ENCODE data around the gene ZSCAN21. TPM values are rescaled to one million over a fixed set of nuclear protein-coding genes. Genes with fewer than 3 reads are reported as not detected.

ZSCAN21 gene
- total RNA-seq, 2 experiments from 2014 or later, result 2.0 to 2.7 TPM

GRCh38 chr7:100022621-100023020 is 27.0 kb upstream of the ZSCAN21 start:
- Mint-ChIP-seq H3K4me3 (no peak overlapping the region), H3K27me3 (no peaks in the 10 kb centered on the region), H3K36me3 (ENCODE audit: low read depth) (peaks cover 66% of the 10 kb centered on the region), H3K9me3 (no peaks in the 10 kb centered on the region), H3K27ac (no peak overlapping the region), H3K4me1 (ENCODE audit: low read depth) (peaks cover 14% of the 10 kb centered on the region)
- CTCF ChIA-PET, result no interaction called here
- TF ChIP-seq, protein P1, sequence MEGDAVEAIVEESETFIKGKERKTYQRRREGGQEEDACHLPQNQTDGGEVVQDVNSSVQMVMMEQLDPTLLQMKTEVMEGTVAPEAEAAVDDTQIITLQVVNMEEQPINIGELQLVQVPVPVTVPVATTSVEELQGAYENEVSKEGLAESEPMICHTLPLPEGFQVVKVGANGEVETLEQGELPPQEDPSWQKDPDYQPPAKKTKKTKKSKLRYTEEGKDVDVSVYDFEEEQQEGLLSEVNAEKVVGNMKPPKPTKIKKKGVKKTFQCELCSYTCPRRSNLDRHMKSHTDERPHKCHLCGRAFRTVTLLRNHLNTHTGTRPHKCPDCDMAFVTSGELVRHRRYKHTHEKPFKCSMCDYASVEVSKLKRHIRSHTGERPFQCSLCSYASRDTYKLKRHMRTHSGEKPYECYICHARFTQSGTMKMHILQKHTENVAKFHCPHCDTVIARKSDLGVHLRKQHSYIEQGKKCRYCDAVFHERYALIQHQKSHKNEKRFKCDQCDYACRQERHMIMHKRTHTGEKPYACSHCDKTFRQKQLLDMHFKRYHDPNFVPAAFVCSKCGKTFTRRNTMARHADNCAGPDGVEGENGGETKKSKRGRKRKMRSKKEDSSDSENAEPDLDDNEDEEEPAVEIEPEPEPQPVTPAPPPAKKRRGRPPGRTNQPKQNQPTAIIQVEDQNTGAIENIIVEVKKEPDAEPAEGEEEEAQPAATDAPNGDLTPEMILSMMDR (IDR thresholded peaks at IDR 0.05), result no peak
- POLR2A ChIA-PET, result interaction anchor here (0.6 kb wide), 1 partner anchor 1056 kb away, joined by 3 read pairs; no protein-coding TSS in a partner anchor
- Histone ChIP-seq H3K27me3 (ENCODE audit: control insufficient read depth in 1 of 2, insufficient read depth in 2 of 2, low read length in 2 of 2) (no peaks in the 10 kb centered on the region), H3K9me3 (ENCODE audit: control insufficient read depth in 1 of 2, insufficient read depth in 1 of 2, low read length in 2 of 2) (no peaks in the 10 kb centered on the region), H3K27ac (ENCODE audit: low read depth in 1 of 2, low read length in 2 of 2) (no peak overlapping the region), H3K4me1 (ENCODE audit: insufficient read depth, low read length) (peaks cover 13% of the 10 kb centered on the region), H3K4me3 (ENCODE audit: low read length) (no peak overlapping the region), H3K36me3 (ENCODE audit: insufficient read depth, low read length) (peaks cover 48% of the 10 kb centered on the region)
- intact Hi-C loops (cut with DNase I, micrococcal nuclease), result no loop called here
- no peak for ATAC-seq (ENCODE audit: poor library complexity)
- no peak for DNase-seq

DNA sequence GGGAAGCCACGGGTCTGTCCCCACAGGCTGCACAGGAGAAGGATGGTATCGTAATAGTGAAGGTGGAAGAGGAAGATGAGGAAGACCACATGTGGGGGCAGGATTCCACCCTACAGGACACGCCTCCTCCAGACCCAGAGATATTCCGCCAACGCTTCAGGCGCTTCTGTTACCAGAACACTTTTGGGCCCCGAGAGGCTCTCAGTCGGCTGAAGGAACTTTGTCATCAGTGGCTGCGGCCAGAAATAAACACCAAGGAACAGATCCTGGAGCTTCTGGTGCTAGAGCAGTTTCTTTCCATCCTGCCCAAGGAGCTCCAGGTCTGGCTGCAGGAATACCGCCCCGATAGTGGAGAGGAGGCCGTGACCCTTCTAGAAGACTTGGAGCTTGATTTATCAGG is 26.0 kb upstream of the ZSCAN21 start:
- POLR2A ChIA-PET, result interaction anchor here (1.1 to 2.0 kb wide), 2 partner anchors 8 to 212 kb away, joined by 3 to 6 read pairs; partner anchors contain the start of gene ZKSCAN1
- no peaks in the 10 kb centered on the region for H3K27me3 ChIP-seq (ENCODE audit: control insufficient read depth in 1 of 2, insufficient read depth in 2 of 2, low read length in 2 of 2)
- Mint-ChIP-seq H3K27me3 (no peaks in the 10 kb centered on the region), H3K36me3 (ENCODE audit: low read depth) (peaks cover 70% of the 10 kb centered on the region), H3K4me3 (no peak overlapping the region), H3K27ac (no peak overlapping the region), H3K4me1 (ENCODE audit: low read depth) (peaks cover 8% of the 10 kb centered on the region), H3K9me3 (no peaks in the 10 kb centered on the region)
- peaks cover 13% of the 10 kb centered on the region for H3K4me1 ChIP-seq (ENCODE audit: insufficient read depth, low read length)
- H3K36me3 ChIP-seq (ENCODE audit: insufficient read depth, low read length), result peaks cover 50% of the 10 kb centered on the region
- DNase-seq, result no peak
- no peak for ATAC-seq (ENCODE audit: poor library complexity)
- H3K27ac ChIP-seq (ENCODE audit: low read depth in 1 of 2, low read length in 2 of 2), result no peak overlapping the region
- no peak overlapping the region for H3K4me3 ChIP-seq (ENCODE audit: low read length)
- intact Hi-C loops (cut with DNase I, micrococcal nuclease), result no loop called here
- TF ChIP-seq, protein P1 (IDR thresholded peaks at IDR 0.05), result no peak
- no peaks in the 10 kb centered on the region for H3K9me3 ChIP-seq (ENCODE audit: control insufficient read depth in 1 of 2, insufficient read depth in 1 of 2, low read length in 2 of 2)
- CTCF ChIA-PET, result no interaction called here

DNA sequence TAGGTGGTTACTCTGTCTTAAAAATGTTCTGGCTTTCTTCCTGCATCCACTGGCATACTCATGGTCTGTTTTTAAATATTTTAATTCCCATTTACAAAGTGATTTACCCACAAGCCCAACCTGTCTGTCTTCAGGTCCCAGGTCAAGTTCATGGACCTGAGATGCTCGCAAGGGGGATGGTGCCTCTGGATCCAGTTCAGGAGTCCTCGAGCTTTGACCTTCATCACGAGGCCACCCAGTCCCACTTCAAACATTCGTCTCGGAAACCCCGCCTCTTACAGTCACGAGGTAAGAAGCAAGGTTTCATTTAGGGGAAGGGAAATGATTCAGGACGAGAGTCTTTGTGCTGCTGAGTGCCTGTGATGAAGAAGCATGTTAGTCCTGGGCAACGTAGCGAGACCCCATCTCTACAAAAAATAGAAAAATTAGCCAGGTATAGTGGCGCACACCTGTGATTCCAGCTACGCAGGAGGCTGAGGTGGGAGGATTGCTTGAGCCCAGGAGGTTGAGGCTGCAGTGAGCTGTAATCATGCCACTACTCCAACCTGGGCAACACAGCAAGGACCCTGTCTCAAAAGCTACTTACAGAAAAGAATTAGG is 25.5 kb upstream of the ZSCAN21 start:
- no peaks in the 10 kb centered on the region for H3K27me3 Mint-ChIP-seq
- peaks cover 71% of the 10 kb centered on the region for H3K36me3 Mint-ChIP-seq (ENCODE audit: low read depth)
- peaks cover 46% of the 10 kb centered on the region for H3K36me3 ChIP-seq (ENCODE audit: insufficient read depth, low read length)
- DNase-seq (no peak), ATAC-seq (ENCODE audit: poor library complexity) (no peak)
- no peaks in the 10 kb centered on the region for H3K27me3 ChIP-seq (ENCODE audit: control insufficient read depth in 1 of 2, insufficient read depth in 2 of 2, low read length in 2 of 2)
- H3K27ac ChIP-seq (ENCODE audit: low read depth in 1 of 2, low read length in 2 of 2), result no peak overlapping the region
- no peaks in the 10 kb centered on the region for H3K9me3 Mint-ChIP-seq
- no peak overlapping the region for H3K4me3 ChIP-seq (ENCODE audit: low read length)
- H3K4me1 Mint-ChIP-seq (ENCODE audit: low read depth), result peaks cover 8% of the 10 kb centered on the region
- POLR2A ChIA-PET, result interaction anchor here (1.1 to 2.0 kb wide), 2 partner anchors 9 to 211 kb away, joined by 3 to 6 read pairs; partner anchors contain the start of gene ZKSCAN1
- CTCF ChIA-PET, result no interaction called here
- no peak overlapping the region for H3K27ac Mint-ChIP-seq
- H3K9me3 ChIP-seq (ENCODE audit: control insufficient read depth in 1 of 2, insufficient read depth in 1 of 2, low read length in 2 of 2), result no peaks in the 10 kb centered on the region
- H3K4me3 Mint-ChIP-seq, result no peak overlapping the region
- peaks cover 13% of the 10 kb centered on the region for H3K4me1 ChIP-seq (ENCODE audit: insufficient read depth, low read length)
- TF ChIP-seq, protein P1 (IDR thresholded peaks at IDR 0.05), result no peak
- intact Hi-C loops (cut with DNase I, micrococcal nuclease), result no loop called here

Data from CD4-positive, alpha-beta T cell (primary cell).